ENCODE measurements around the gene NEK6.

NEK6 gene

GRCh38 chr9:124368692-124369091 is 110.9 kb downstream of the NEK6 start:
- no peak overlapping the region for H3K4me3 ChIP-seq (ENCODE audit: low read depth, low read length)

DNA sequence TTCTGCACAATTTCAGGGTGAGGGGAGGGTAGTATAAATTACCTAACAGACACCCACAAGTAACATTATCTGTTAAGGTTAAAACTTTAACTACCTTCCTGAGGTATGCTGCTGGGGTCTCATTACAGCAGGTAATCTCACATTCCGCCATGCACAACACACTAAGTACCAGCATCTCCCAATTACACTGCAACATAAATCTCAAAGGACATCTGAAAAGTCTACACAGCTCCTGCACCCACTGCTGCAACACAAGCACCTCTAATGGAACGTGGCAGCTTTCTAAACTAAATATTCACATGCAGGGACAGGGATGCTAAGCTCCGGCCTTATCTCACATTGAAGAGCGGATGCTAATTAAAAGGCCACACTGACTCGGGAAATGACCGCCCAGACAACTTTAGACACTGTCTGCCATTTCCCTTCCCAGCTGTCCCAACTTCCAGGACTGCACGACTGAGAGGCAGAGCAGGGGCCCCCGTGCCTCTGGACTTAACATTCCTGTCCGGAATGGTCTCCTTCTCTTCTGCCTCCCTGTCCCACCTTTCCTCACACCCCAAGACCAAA is 111.6 kb downstream of the NEK6 start:
- no peak overlapping the region for H3K4me3 ChIP-seq (ENCODE audit: low read depth, low read length)

GRCh38 chr9:124370896-124371582 is 113.3 kb downstream of the NEK6 start:
- H3K4me3 ChIP-seq (ENCODE audit: low read depth, low read length): no peak overlapping the region

GRCh38 chr9:124372038-124372437 is 114.3 kb downstream of the NEK6 start:
- no peak overlapping the region for H3K4me3 ChIP-seq (ENCODE audit: low read depth, low read length)

DNA sequence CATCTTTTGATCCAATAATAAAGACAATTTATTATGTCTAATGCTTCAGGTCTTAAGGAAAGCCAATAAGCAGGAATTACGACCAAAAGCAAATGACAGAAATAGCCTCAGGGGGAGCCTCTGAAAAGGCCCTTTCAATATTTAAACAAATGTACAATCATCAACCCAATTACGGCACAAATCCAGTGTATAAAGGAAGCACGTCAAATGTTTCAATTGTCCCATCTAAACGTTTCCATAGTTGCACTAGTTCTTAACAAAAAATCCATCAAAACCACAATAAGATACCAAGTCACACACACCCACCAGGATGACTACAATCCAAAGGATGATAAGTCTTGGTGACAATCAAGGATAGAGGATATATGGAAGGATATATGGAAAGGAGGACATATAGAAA is 115.6 kb downstream of the NEK6 start:
- H3K4me3 ChIP-seq (ENCODE audit: low read depth, low read length): no peak overlapping the region

- H3K4me3 ChIP-seq (ENCODE audit: low read depth, low read length): no peak overlapping the region
These were observed 116.1 kb downstream of the NEK6 start for GRCh38 chr9:124373851-124374250.

DNA sequence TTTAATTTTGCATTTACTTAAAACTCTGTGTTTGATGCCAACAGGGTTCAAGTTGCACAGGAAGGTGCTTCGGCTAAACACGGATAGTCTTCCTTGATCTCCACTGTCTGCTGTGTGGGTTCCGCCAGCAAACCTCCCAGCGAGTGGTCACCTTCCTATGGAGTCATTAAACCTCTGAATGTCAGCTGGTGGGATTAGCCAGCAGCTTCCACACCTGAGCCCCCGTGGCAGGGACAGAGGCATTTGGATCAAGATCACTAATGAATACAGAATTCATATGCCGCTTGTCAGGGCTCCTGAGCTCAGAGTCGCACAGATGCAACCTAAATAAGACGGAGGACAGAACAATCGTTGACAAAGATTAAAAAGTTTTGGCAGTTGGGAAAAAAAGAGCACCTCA is 118.0 kb downstream of the NEK6 start:
- H3K4me3 ChIP-seq (ENCODE audit: low read depth, low read length): no peak overlapping the region

DNA sequence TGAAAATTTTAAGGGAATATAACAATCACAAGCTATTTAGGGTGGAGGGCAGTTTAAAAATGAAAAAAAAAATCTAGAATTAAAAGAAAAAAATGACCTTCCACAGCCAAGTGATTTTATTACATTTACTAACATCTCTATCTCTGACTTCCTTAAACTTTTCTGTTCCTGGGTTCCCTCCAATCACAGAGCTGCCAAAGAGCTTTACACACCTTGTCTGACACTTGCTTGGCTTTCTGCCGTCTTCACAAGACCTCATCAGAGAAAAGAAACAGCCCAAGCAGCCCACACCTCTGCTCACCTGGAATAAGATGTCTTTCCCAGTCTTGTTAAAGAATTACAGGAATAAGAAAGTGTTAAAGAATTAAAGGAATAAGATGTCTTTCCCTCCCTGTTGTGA is 118.6 kb downstream of the NEK6 start:
- no peak overlapping the region for H3K4me3 ChIP-seq (ENCODE audit: low read depth, low read length)

DNA sequence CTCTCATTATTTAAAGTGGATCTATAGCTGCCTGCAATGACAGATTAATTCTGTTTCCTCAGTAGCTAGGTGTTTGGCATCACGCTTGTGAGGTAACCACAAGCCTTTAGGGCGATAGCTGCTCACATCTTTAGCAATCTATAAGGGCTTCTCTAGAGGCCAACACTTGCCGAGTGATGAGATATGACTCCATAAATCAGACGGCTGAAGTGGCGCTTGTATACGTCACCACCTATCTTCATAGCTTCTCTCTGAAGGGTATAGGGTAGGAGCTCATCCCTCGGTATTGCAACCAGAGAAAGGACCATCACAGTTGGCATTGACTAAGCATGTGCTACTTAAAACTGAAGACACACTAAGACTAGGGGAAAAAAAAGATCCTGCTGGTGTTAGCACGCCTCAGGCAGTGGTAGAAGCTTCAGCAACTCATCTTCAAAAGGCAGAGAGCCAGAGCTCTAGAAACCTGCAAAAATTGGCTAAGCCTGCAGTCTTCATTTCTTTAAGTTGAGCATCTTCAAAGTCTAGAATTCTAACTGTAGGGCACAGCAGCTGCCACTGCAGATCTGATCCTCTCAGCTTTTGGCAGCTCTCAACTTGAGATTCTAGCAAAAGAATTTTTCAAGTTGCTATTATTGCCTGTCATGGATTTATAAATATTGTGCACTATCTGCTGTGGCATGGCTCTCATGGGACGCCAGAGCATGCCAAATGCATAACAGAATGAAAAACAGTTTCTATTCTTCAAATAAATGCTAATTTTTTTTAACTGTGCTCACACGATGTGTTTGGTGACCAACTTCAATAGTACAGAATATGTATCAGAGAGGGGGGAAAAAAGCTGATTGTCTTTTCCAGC is 120.0 kb downstream of the NEK6 start:
- no peak overlapping the region for H3K4me3 ChIP-seq (ENCODE audit: low read depth, low read length)

DNA sequence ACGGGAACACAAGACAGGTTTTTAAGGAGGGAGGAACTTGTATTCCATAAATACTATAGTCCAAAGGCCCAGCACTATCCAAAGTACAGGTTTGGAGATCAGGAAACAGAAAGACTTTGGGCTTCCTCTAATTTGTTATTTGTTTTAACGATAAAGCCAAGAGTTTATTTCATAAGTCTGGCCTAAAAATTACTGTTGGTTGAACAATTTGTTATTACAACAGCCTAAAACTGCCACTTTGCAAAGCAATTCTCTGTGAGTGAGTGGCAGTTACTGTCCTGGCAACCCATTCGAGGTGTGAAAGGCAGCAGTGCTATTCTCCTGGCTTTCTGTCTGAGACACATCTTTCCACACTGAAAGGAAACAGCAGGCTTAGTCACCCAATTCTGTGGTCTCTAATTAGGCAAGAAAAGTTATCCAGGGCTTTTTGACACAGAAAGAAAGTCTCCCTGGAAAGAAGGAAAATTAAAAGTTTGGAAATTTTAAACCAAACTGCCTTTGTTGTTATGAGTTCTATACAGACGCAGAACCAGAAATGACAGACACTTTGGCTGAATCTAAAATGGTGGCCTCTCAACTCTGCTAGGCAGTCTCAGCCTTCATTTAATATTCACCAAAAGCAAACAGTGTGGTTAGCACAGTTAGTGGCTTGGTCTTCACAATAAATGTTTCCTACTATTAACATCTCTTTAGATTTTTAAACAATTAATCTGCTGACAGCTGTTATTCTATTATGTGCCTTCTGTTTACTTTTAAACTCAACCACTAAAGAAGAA is 123.6 kb downstream of the NEK6 start:
- H3K4me3 ChIP-seq (ENCODE audit: low read depth, low read length): no peak overlapping the region

- no peak overlapping the region for H3K4me3 ChIP-seq (ENCODE audit: low read depth, low read length)
These were observed 126.5 kb downstream of the NEK6 start for GRCh38 chr9:124384210-124384609.

DNA sequence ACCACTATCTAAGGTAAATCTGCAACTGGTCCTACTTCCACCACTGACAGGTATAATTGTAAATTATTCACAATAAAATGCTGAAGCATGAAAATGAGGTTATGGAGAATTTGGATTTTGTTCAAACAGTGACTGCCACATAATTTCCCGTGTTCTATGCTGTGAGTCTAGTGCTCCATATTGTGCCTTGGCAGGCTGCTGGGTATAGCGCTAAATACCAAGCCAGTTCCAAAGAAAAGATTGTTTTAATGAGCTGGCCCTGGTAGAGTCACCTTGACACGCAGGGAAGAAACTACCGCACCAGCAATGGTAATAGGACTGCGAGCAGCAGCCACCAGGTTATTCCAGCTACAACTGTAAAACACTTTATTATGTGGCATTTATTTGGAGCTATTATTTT is 127.1 kb downstream of the NEK6 start:
- H3K4me3 ChIP-seq (ENCODE audit: low read depth, low read length): no peak overlapping the region

GRCh38 chr9:124385623-124386022 is 127.9 kb downstream of the NEK6 start:
- H3K4me3 ChIP-seq (ENCODE audit: low read depth, low read length): no peak overlapping the region

GRCh38 chr9:124386201-124386600 is 128.5 kb downstream of the NEK6 start:
- no peak overlapping the region for H3K4me3 ChIP-seq (ENCODE audit: low read depth, low read length)

- H3K4me3 ChIP-seq (ENCODE audit: low read depth, low read length): no peak overlapping the region
These were observed 130.7 kb downstream of the NEK6 start for GRCh38 chr9:124388275-124389048.

GRCh38 chr9:124389146-124389939 is 131.6 kb downstream of the NEK6 start:
- no peak overlapping the region for H3K4me3 ChIP-seq (ENCODE audit: low read depth, low read length)

- no peak overlapping the region for H3K4me3 ChIP-seq (ENCODE audit: low read depth, low read length)
These were observed 133.3 kb downstream of the NEK6 start for GRCh38 chr9:124390794-124391658.

DNA sequence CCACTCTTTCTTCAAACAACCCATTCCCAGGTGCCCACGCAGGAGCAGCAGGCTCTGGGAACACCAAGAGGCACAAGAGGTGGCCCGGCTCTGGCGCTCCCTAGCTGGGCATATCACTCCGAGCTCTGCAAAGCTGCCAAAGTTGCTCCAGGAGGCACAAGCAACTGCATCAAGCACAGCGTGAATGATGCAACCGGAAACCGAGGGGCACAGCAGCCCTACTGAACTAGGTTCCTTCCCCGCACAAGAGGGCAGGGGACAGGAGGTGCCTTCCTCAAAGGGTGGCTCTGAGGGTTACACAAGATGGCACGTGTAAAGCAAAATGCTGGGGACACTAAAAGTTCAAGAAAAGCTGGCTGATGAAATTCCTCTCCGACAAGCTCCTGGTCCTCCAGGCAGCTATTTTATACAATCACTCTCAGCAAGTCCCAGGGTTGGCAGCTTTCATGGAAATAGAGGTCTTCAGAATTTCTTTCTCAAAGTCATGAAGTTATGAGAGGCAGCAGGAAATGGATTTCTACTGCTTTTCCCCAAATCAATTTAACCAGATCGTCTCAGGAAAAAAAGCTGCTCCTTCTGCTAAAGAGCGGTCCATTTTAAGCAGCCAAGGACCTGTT is 134.6 kb downstream of the NEK6 start:
- H3K4me3 ChIP-seq (ENCODE audit: low read depth, low read length): no peak overlapping the region

Measured in iPS-11a (cell line).